HCT116 (cell line): ENCODE data around the gene GDPD2.
"Not testable (repeated sequence)": the region's sequence is repeated elsewhere in the genome, so short reads cannot be mapped to it uniquely, and the experiment has no call there.

Experiments
- CTCF ChIP-seq, 3 experiments: fragments of 200-600 bp in 1 of 3; sonication (generic) in 1 of 3; IDR thresholded peaks in 2 of 3; conservative IDR thresholded peaks in 1 of 3; 2 replicates each; pipeline ENCODE4 v1.5.1; 2012 to 2017; ENCODE audit warnings: low read depth in 2 of 3, low read length in 2 of 3, antibody characterized with exemption in 1 of 3, borderline replicate concordance in 1 of 3, control low read depth in 1 of 3, mild to moderate bottlenecking in 1 of 3, mixed read lengths in 1 of 3, mixed run types in 1 of 3, moderate library complexity in 1 of 3; ENCODE audit not compliant: insufficient read depth in 1 of 3
- EZH2 ChIP-seq: fragments of 200-600 bp; sonication (generic); IDR thresholded peaks from 2 replicates; pipeline ENCODE4 v1.6.1; 2017; ENCODE audit warnings: antibody characterized with exemption, mixed run types
- JUND ChIP-seq: IDR thresholded peaks from 2 replicates; pipeline ENCODE4 v1.6.1; 2012
- MAX ChIP-seq: IDR thresholded peaks from 2 replicates; pipeline ENCODE4 v1.6.1; 2012
- POLR2A ChIP-seq: IDR thresholded peaks from 2 replicates; pipeline ENCODE4 v1.7.0; 2011; ENCODE audit warnings: borderline replicate concordance; ENCODE audit not compliant: insufficient read depth, insufficient read length; ENCODE audit errors: extremely low read depth
- POLR2AphosphoS5 ChIP-seq: IDR thresholded peaks from 2 replicates; pipeline ENCODE4 v1.6.1; 2011; ENCODE audit warnings: mild to moderate bottlenecking, low read depth, low read length, moderate library complexity
- RAD21 ChIP-seq: IDR thresholded peaks from 2 replicates; pipeline ENCODE4 v1.6.1; 2012; ENCODE audit warnings: low read depth, mild to moderate bottlenecking
- SIN3A ChIP-seq: IDR thresholded peaks from 2 replicates; pipeline ENCODE4 v1.6.1; 2012; ENCODE audit warnings: low read depth
- TF ChIP-seq, protein P1 (sequence below): IDR thresholded peaks from 2 replicates; pipeline ENCODE4 v1.6.1; 2012; ENCODE audit warnings: low read depth

GRCh38 chrX:70400181-70400580 lies 22.9 kb upstream of the GDPD2 start:
- TF ChIP-seq POLR2AphosphoS5; EZH2; CTCF (IDR thresholded peaks at IDR 0.05 in 2 of 3, conservative IDR thresholded peaks at IDR 0.05 in 1 of 3; ENCODE audit: borderline replicate concordance in 1 of 3, insufficient read depth in 1 of 3, low read depth in 2 of 3, low read length in 2 of 3); MAX; JUND; RAD21; POLR2A; SIN3A: not testable (repeated sequence)
- TF ChIP-seq, protein P1, sequence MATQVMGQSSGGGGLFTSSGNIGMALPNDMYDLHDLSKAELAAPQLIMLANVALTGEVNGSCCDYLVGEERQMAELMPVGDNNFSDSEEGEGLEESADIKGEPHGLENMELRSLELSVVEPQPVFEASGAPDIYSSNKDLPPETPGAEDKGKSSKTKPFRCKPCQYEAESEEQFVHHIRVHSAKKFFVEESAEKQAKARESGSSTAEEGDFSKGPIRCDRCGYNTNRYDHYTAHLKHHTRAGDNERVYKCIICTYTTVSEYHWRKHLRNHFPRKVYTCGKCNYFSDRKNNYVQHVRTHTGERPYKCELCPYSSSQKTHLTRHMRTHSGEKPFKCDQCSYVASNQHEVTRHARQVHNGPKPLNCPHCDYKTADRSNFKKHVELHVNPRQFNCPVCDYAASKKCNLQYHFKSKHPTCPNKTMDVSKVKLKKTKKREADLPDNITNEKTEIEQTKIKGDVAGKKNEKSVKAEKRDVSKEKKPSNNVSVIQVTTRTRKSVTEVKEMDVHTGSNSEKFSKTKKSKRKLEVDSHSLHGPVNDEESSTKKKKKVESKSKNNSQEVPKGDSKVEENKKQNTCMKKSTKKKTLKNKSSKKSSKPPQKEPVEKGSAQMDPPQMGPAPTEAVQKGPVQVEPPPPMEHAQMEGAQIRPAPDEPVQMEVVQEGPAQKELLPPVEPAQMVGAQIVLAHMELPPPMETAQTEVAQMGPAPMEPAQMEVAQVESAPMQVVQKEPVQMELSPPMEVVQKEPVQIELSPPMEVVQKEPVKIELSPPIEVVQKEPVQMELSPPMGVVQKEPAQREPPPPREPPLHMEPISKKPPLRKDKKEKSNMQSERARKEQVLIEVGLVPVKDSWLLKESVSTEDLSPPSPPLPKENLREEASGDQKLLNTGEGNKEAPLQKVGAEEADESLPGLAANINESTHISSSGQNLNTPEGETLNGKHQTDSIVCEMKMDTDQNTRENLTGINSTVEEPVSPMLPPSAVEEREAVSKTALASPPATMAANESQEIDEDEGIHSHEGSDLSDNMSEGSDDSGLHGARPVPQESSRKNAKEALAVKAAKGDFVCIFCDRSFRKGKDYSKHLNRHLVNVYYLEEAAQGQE: not testable (repeated sequence)
